Nephron (organoid): ENCODE measurements around the gene ZBTB14.

Experiments used
- H3K27ac Mint-ChIP-seq, 3 experiments: 2 replicates each; pipeline ENCODE4 v1.8.0; 2020; ENCODE audit warnings: mixed read lengths in 3 of 3, mild to moderate bottlenecking in 2 of 3, moderate library complexity in 1 of 3
- H3K27me3 Mint-ChIP-seq: 2 replicates; pipeline ENCODE4 v1.8.0; 2021; ENCODE audit warnings: low read depth, mild to moderate bottlenecking, moderate library complexity, mixed read lengths
- H3K36me3 Mint-ChIP-seq: 2 replicates; pipeline ENCODE4 v1.8.0; 2020; ENCODE audit warnings: low read depth, mixed read lengths
- H3K4me1 Mint-ChIP-seq: 2 replicates; pipeline ENCODE4 v1.8.0; 2020; ENCODE audit warnings: mixed read lengths
- H3K4me3 Mint-ChIP-seq, 3 experiments: 2 replicates each; pipeline ENCODE4 v1.8.0; 2020; ENCODE audit warnings: mild to moderate bottlenecking in 3 of 3, mixed read lengths in 3 of 3, moderate library complexity in 2 of 3
- H3K9me3 Mint-ChIP-seq: 2 replicates; pipeline ENCODE4 v1.8.0; 2020; ENCODE audit warnings: mixed read lengths
- TF ChIP-seq, protein P1 (sequence below), 3 experiments: fragments of 200-600 bp; sonication (generic); IDR thresholded peaks; one replicate each; pipeline ENCODE4 v1.5.0; 2021; ENCODE audit warnings: antibody characterized with exemption in 3 of 3; ENCODE audit not compliant: unreplicated experiment in 3 of 3

The ZBTB14 gene

GRCh38 chr18:5295231-5295920, at the start of gene ZBTB14:
Gene ZBTB14 (minus strand): TSS chr18:5295726. CDS start chr18:5293246, 2,480 bp downstream.
- Mint-ChIP-seq H3K36me3 (peaks cover 17% of the 10 kb centered on the region), H3K27me3 (peaks cover 11% of the 10 kb centered on the region), H3K4me1 (peaks cover 15% of the 10 kb centered on the region), H3K27ac (peak within 1 kb of the TSS; percentile 99 to 100 (median 99)), H3K4me3 (peak within 1 kb of the TSS; percentile 91 to 96 (median 94)), H3K9me3 (no peaks in the 10 kb centered on the region)
- TF ChIP-seq, protein P1, sequence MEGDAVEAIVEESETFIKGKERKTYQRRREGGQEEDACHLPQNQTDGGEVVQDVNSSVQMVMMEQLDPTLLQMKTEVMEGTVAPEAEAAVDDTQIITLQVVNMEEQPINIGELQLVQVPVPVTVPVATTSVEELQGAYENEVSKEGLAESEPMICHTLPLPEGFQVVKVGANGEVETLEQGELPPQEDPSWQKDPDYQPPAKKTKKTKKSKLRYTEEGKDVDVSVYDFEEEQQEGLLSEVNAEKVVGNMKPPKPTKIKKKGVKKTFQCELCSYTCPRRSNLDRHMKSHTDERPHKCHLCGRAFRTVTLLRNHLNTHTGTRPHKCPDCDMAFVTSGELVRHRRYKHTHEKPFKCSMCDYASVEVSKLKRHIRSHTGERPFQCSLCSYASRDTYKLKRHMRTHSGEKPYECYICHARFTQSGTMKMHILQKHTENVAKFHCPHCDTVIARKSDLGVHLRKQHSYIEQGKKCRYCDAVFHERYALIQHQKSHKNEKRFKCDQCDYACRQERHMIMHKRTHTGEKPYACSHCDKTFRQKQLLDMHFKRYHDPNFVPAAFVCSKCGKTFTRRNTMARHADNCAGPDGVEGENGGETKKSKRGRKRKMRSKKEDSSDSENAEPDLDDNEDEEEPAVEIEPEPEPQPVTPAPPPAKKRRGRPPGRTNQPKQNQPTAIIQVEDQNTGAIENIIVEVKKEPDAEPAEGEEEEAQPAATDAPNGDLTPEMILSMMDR (IDR thresholded peaks at IDR 0.05; ENCODE audit: unreplicated experiment in 3 of 3): no peak

DNA sequence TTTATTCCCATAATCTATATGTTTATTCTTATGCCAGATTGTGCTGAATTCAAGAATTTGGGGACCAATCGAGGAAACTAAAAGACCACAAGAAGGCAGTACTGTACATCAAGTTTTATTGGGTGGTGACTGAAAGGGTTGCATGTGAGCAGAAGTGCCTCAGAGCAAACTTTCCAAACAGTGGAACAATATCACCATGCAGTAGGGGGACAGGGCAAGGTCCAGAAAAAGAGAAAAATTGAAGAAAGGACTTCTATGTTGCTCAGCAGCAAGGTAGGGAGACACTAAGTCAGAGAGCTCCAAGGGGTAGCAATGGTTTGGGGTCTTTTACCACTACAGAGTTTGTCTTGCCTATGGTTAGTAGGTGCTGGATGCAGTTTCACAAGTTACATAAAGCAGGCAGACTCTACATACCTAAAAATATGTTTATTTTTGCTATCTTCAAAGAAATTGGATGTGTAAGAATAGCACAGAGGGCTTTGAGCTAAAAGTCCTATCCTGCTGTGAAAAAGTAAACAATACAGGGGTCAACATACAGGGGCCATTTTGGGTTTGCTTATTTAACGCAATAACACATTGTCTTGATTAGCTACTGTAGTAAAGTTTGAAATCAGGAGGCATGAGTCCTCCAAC, 43.8 kb upstream of the ZBTB14 start:
- H3K27me3 Mint-ChIP-seq: no peaks in the 10 kb centered on the region
- no peaks in the 10 kb centered on the region for H3K9me3 Mint-ChIP-seq
- no peak overlapping the region for H3K4me3 Mint-ChIP-seq
- no peak overlapping the region for H3K27ac Mint-ChIP-seq
- H3K4me1 Mint-ChIP-seq: no peaks in the 10 kb centered on the region
- H3K36me3 Mint-ChIP-seq: no peaks in the 10 kb centered on the region
- TF ChIP-seq, protein P1 (IDR thresholded peaks at IDR 0.05; ENCODE audit: unreplicated experiment in 3 of 3): no peak

DNA sequence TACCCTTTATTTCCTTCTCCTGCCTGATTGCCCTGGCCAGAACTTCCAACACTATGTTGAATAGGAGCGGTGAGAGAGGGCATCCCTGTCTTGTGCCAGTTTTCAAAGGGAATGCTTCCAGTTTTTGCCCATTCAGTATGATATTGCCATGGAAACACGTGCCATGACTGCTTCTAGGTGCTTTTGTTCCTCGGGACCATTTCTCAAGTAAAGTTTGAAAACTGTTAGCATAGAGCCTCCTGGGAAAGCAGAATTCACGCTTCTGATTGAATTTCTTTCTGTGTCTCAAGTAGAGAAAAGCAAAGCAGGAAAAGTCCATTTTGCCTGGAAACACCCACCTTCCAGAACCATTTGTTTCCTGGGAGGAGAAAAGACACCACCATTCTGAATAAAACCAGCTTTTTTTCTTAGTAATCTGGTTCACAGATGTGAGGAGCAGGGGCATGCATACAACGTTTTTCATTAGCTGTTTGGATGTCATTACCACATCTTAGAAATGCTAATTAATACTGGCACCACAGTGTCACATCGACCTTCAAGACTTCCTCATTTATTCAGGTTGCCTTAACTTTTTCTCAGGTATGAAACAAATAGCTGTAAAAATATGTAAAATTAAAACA, 39.0 kb upstream of the ZBTB14 start:
- no peak overlapping the region for H3K27ac Mint-ChIP-seq
- H3K9me3 Mint-ChIP-seq: no peaks in the 10 kb centered on the region
- TF ChIP-seq, protein P1 (IDR thresholded peaks at IDR 0.05; ENCODE audit: unreplicated experiment in 3 of 3): no peak

DNA sequence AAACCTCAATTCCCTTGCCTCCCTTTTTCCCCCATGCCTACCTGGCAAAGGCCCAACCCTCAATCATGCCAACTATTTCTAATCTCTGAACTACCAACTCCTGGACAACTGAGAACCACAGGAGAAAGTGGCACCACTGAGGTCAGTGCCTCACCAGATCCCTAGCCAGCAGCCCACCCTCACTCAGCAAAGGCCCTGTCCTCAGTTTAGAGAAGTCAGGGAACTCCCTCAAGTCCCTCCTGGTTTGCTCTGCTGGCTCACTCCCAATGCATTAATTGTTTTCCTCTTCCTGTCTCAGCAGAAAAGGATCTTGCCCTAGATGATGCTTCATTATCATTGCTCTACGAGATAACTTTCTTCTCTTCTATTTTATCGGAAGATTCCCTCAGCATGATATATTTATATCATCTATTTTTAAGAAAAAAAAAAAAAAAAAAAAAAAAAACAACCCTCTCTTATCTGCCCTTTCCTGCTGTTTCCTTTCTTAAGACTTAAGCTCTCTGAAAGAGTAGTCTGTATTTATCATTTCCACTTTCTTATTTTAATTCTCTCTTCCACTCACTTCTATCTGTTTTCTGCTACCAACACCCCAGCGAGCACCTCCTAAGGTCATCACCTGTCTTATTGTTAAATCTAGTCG, 22.7 kb upstream of the ZBTB14 start:
- TF ChIP-seq, protein P1 (IDR thresholded peaks at IDR 0.05; ENCODE audit: unreplicated experiment in 3 of 3): no peak
- H3K36me3 Mint-ChIP-seq: no peaks in the 10 kb centered on the region
- H3K27ac Mint-ChIP-seq: no peak overlapping the region
- no peaks in the 10 kb centered on the region for H3K27me3 Mint-ChIP-seq
- H3K4me3 Mint-ChIP-seq: no peak overlapping the region
- no peaks in the 10 kb centered on the region for H3K4me1 Mint-ChIP-seq
- H3K9me3 Mint-ChIP-seq: no peaks in the 10 kb centered on the region

More for the DNA sequence above, 39.0 kb upstream of the ZBTB14 start:
- Mint-ChIP-seq H3K27me3 (no peaks in the 10 kb centered on the region), H3K36me3 (no peaks in the 10 kb centered on the region), H3K4me3 (no peak overlapping the region), H3K4me1 (no peaks in the 10 kb centered on the region)

DNA sequence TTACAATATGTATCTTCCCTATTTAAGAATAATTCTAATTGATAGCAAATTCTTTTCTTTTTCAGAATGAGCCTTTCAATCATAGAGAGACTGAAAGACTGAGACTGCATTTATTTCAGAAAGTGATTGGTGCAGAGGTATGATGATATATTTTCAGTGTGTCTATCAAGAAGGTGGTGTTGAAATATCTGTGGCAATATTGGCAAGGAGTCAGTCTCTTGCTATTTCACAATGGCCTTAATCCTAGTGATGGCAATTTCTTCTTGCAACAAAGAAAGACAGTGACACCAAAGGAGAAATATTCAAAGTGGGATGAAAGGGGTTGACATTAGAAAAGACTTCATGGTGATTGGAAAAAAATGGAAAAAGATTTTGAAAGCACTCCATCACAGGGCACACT, 21.7 kb upstream of the ZBTB14 start:
- Mint-ChIP-seq H3K9me3 (no peaks in the 10 kb centered on the region), H3K27ac (no peak overlapping the region), H3K4me3 (no peak overlapping the region), H3K4me1 (no peaks in the 10 kb centered on the region), H3K27me3 (no peaks in the 10 kb centered on the region), H3K36me3 (no peaks in the 10 kb centered on the region)
- TF ChIP-seq, protein P1 (IDR thresholded peaks at IDR 0.05; ENCODE audit: unreplicated experiment in 3 of 3): no peak
